T-helper 2 cell treated with Interferon-gamma antibody and Interleukin-4, amounts not matched to agents 100 ng/mL and 5 ng/mL, for 36 hours (primary cell): ENCODE results near the gene MAN1C1. TPM values are rescaled to one million over a fixed set of nuclear protein-coding genes. Genes with fewer than 3 reads are reported as not detected.

Source experiments
- intact Hi-C: fragments of 100-400 bp; cut with micrococcal nuclease; formaldehyde crosslinking; loops from one replicate; pipeline ENCODE4 v1.15.1; 2023
- total RNA-seq: library from RNA; stranded (reverse); gene quantifications from 2 replicates; pipeline ENCODE4 v1.2.3, GENCODE V29; 2022

MAN1C1 gene
- total RNA-seq, 1 donor from 2014 or later = 12.1 TPM

- intact Hi-C loops = loop anchor here (1.0 to 2.0 kb wide), 4 partner anchors 34 to 121 kb away; no protein-coding TSS in a partner anchor
Observed at GRCh38 chr1:25675729-25676476, 59.3 kb downstream of the MAN1C1 start.

GRCh38 chr1:25676488-25676887 lies 59.9 kb downstream of the MAN1C1 start:
- intact Hi-C loops = loop anchor here (1.0 to 2.0 kb wide), 4 partner anchors 34 to 120 kb away; no protein-coding TSS in a partner anchor

- intact Hi-C loops = loop anchor here (2.0 kb wide), 2 partner anchors 56 to 120 kb away; no protein-coding TSS in a partner anchor
Observed at GRCh38 chr1:25677193-25677773, 60.7 kb downstream of the MAN1C1 start.

DNA sequence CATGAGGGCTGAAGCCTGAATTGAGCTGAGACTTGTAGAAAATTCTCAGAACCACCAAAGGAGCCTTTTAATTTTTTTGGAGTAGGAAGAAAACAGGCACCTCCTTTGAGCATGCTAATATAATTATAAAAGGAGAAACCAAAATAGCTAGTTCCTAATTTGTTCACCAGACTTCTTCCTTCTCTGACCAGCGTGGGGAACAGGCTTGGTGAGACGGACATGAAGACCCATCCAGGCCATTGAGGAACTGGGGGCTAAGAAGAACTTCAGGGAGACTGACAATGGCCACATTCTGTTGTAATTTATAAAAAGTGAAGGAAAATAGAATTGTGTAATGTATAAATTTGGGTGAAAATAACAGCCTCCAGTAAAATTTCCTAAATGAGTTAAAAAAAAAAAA lies 62.6 kb downstream of the MAN1C1 start:
- intact Hi-C loops = no loop called here

DNA sequence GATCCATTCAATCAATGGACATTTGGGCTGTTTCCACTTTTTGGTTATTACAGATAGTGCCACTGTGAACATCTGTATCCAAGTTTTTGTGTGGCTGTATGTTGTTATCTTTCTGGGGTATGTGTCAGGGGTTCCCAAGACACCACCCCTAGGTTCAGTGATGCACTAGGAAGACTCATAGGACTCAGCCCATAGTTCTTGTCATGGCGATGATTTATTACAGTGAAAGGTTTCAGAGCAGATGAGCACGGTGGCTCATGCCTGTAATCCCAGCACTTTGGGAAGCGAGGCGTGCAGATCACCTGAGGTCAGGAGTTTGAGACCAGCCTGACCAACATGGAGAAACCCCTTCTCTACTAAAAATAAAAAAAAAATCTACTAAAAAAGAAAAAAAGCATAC lies 64.1 kb downstream of the MAN1C1 start:
- intact Hi-C loops = no loop called here

GRCh38 chr1:25682059-25682601 lies 65.5 kb downstream of the MAN1C1 start:
- intact Hi-C loops = no loop called here

DNA sequence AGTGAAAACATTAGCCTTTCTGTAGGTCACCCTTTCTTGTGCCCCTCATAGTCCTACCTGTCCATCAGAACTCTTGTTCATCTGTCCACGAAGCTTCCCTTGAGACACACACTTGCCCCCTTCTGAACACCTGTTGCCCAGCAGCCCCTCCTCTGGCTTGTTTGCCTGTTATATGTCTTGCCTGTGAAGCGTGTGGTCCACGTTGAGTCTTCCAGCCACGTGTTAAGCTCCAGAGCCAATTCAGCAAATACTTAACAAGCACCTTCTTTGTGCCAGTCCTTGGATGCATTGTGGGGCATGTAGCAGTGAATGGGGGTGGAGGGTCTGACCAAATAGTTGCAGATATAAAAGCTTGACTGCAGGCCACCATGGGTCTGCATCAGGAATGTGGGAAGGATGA lies 66.6 kb downstream of the MAN1C1 start:
- intact Hi-C loops = no loop called here

- intact Hi-C loops = no loop called here
Observed at GRCh38 chr1:25683731-25684130, 67.1 kb downstream of the MAN1C1 start.

GRCh38 chr1:25684216-25684965 lies 67.8 kb downstream of the MAN1C1 start:
- intact Hi-C loops = no loop called here

DNA sequence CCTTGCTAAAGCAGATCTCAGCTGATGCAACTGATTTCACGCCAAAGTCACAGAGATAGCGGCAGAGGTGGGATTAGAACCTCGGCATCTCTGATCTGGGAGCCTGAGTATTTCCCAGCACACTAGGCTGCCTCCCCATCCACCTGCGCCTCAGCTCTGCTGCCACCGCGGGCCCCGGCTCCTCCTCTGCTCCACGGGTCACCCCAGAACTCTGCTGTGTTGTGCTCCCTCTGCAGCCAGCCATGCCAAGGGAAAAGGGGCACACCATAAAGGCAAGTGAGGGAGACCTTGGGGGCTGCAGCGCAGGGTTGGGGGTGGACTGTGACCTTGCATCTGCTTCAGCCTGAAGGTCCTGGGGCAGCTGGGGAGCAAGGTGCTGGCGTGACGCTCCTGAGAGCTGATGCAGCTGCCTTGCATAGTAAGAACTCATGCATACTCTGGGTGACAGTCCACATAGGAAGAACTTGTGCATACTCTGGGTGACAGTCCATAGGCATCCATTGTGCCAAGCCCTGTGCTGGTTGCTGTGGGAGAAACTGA lies 68.7 kb downstream of the MAN1C1 start:
- intact Hi-C loops = no loop called here

DNA sequence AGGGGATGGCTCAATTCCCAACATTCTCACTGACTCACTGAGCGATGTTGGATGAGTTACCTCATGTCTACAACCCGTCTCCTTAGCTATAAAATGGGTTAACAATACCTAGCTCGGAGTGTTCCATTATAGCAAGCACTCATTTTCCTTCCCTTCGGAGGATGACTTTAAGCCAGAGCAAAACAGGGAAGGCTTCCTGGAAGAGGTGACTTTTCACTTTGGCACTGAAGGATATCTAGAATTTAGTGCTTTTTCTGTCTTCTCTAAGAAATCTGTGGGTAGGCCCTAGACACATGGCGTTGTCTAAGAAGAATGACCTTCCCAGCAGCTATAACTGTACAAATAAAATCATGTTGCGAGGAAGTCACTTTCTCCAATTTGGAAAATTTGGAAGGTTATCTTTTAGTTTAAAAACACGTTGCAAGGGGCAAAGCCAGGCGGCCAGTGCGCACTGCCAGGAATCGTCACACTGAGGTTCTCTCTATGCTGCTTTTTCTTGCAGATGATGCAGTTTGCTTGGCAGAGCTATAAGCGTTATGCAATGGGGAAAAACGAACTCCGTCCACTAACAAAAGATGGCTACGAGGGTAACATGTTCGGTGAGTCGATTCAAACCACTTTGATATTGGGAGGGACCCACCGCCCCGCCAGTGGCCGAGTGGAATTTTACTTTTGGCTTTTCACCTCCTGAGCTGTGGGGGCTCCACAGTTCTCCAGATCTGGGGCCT lies 69.5 kb downstream of the MAN1C1 start:
- intact Hi-C loops = no loop called here

DNA sequence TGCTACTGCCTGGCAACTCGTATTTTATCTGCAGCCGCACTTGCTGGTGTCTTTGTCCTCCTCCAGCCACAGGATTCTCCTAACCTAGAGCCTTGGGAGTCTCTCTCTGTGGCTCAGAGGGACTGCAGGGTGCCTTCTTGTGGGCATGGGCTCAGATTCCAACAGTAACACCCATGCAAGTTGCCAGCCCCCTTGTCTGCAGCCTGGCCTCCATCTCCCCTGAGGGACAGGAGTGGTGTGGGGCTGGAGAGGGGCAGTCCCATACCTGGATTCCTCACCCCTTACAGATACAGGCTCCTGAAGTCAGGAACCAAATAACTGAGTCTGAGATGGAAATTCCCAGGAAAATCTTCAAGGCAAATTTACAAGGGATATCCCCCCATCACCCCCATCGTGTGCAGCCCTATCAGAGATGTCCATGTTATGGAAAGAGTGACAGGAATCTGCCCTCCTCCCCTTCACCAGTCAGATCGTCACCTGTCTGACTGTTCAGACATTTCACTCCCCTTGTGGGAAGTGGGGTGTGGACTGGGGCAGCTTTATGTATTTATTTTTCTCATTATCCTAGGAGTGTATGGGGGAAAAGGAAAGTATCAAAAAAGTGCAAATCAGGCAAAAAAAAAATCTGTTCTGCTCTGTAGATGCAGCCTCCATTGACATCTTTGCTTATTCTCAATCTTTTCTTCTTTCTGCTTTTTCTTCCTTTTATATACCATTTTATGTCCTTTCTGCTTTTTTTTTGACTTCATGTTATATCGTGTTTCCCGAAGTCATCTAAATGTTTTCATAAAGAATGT lies 70.8 kb downstream of the MAN1C1 start:
- intact Hi-C loops = no loop called here

- intact Hi-C loops = no loop called here
Observed at GRCh38 chr1:25688390-25689119, 72.0 kb downstream of the MAN1C1 start.

DNA sequence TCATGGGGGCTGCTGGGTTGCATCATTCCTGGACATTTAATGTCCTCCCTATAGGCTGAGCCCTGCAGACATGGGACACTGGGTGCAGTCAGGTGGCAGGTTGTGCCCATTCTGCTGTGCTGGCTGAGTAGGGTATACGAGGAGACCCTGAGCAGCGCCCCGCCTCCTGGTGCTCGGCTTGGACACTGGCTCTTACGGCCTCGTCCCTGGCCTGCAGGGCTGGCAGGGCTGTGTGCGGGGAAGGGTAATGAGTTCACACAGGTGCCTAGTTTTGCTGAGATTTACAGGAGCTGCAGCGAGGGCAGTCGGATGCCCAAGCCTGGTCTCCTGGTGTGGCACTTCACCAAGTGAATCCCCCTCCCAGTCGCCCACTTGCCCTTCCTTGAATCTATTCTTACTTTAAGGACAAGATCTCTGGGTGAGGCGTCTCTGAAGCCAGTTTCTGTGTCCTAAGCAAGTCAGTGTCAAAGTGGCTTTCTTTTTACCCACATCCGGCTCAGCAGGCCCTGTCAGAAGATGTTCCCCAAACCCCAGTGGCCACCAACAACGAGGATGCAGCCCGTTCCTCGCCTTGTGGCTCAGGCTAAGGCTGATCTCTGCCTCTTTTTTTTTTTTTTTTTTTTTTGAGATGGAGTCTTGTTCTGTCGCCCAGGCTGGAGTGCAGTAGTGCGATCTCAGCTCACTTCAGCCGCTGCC lies 73.2 kb downstream of the MAN1C1 start:
- intact Hi-C loops = no loop called here

DNA sequence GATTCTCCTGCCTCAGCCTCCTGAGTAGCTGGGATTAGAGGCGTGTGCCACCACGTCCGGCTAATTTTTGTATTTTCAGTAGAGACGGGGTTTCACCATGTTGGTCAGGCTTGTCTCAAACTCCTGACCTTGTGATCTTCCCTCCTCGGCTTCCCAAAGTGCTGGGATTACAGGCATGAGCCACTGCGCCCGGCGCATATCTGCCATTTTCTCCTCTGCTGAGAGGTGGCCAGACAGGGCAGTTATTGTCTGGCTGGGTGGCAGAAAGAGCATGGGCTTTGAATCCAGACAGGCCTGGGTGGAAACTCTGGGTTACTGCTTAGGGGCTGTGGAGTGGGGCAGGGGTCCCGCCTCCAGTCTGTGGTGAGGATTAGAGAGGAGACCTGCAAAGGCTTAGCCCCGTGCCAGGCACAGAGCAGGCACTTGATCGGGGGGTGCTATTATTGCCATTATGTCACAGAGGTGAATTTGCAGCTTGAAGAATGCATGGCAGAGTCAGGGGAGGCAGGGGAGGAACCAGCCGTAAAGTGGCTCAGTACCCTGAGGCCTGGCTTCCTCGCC lies 73.9 kb downstream of the MAN1C1 start:
- intact Hi-C loops = no loop called here

GRCh38 chr1:25691211-25691610 lies 74.6 kb downstream of the MAN1C1 start:
- intact Hi-C loops = no loop called here

DNA sequence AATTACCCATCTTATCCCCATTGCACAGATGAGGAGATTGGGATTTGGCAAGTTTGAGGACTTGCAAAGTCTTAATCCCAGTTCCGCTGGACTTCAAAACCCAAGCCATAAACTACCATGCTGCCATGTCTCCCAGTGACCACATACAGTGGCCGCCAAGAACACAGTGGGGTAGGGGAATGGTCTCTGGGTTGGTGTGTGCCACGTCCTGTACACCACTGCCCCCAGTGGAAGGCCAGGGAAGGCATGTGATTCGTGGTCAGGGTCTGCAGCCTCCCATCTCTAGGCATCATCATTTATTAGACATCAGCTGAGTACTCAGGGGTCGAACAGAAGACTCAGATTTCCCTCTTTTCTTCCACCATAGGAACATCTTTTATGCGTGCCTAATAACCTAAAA lies 76.0 kb downstream of the MAN1C1 start:
- intact Hi-C loops = no loop called here

DNA sequence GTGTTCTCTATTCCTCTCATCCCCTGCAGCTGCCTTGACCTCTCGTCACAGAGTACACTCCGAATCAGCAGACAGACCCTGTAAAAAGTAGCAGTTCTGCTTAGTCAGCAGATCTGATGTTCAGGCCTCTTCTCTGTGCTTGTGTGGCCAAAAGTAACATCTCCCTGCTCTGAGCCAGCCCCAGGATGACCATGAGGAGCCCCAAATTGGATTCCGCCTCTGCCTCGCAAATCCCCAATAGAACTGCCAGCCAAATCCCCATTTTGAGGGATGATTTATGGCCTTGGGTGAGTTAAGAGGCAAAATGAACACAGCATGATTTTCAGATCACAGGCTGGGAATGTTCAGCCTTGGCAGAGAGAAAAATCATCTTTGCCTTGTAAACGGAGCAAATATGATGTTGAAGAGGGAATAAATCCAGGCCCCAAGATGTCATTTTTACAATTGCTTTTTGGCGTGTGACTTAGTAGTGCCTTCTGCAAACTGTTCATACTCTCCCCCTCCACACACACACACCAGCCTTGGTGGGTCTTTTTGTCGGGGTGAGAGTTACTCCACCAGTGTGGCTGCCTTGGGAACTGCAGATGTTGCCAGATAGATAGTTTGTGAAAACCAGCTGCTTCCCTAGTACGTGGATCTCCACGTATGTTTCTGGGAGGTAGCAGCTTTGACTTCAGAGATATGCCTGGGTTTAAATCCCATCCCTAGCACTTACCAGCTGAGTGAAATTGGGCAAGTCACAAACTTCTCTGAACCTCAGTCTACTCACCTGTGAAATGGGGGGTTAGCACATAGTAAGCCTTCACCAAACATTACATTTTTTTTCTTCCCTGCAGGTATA lies 77.8 kb downstream of the MAN1C1 start:
- intact Hi-C loops = no loop called here
